Sigmoid colon (tissue), 3 donors: ENCODE results near the gene ATXN7.

Source experiments
- CTCF ChIP-seq, 4 experiments: fragments of 450-650 bp in 3 of 4; fragments of 200-600 bp in 1 of 4; IDR thresholded peaks; one replicate each; pipeline ENCODE4 v1.5.1; 2016 to 2019; ENCODE audit warnings: antibody characterized with exemption in 4 of 4, mild to moderate bottlenecking in 3 of 4, moderate library complexity in 2 of 4
- POLR2A ChIP-seq, 2 donors: fragments of 450-650 bp; IDR thresholded peaks; one replicate each; pipeline ENCODE4 v1.6.1; 2016; ENCODE audit warnings: antibody characterized with exemption in 2 of 2, mild to moderate bottlenecking in 2 of 2, moderate library complexity in 2 of 2

GRCh38 chr3:63864008-63864964 lies 619 bp downstream of the ATXN7 start:
- TF ChIP-seq CTCF (IDR thresholded peaks at IDR 0.05) (no peak), POLR2A (IDR thresholded peaks at IDR 0.05) (no peak)
